ENCODE data around the gene TRPT1.

Gene TRPT1

GRCh38 chr11:64204464-64204989 is 21.5 kb downstream of the TRPT1 start:
- Histone ChIP-seq H3K9ac (ENCODE audit: low read length in 5 of 5) (no peak overlapping the region), H3K9me3 (ENCODE audit: control insufficient read depth in 5 of 5, low read length in 5 of 5) (no peaks in the 10 kb centered on the region), H3K4me3 (ENCODE audit: low read depth in 1 of 5, low read length in 5 of 5) (no peak overlapping the region), H3K27ac (ENCODE audit: low read depth, low read length) (no peak overlapping the region), H3K4me1 (ENCODE audit: control insufficient read depth in 5 of 5, insufficient read depth in 5 of 5, low read length in 5 of 5) (peaks cover 0 to 47% (median 32%) of the 10 kb centered on the region in 5 donors), H3K36me3 (ENCODE audit: control insufficient read depth in 5 of 5, insufficient read depth in 5 of 5, low read length in 5 of 5) (peaks cover 3 to 55% (median 45%) of the 10 kb centered on the region in 5 donors), H3K27me3 (ENCODE audit: control insufficient read depth in 5 of 5, insufficient read depth in 4 of 5, low read length in 5 of 5) (no peaks in the 10 kb centered on the region)

DNA sequence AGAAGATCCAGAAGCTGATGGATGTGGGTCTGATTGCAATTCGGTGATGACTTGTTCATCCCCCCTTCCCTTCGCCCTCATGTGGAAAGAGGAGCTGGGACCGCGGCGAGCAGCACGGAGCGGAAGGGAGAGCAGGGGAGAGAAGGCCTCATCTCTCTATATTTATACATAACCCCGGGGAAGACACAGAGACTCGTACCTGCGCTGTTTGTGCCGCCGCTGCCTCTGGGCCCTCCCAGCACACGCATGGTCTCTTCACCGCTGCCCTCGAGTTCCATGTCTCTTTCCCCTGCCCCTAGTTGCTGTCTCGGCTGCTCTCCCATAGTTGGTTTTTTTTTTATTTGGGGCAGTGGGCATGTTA is 21.9 kb downstream of the TRPT1 start:
- H3K4me3 ChIP-seq (ENCODE audit: low read depth in 1 of 5, low read length in 5 of 5) = no peak overlapping the region
- H3K4me1 ChIP-seq (ENCODE audit: control insufficient read depth in 5 of 5, insufficient read depth in 5 of 5, low read length in 5 of 5) = peaks cover 0 to 44% (median 32%) of the 10 kb centered on the region in 5 donors
- peaks cover 3 to 56% (median 46%) of the 10 kb centered on the region in 5 donors for H3K36me3 ChIP-seq (ENCODE audit: control insufficient read depth in 5 of 5, insufficient read depth in 5 of 5, low read length in 5 of 5)
- no peaks in the 10 kb centered on the region for H3K27me3 ChIP-seq (ENCODE audit: control insufficient read depth in 5 of 5, insufficient read depth in 4 of 5, low read length in 5 of 5)
- no peak overlapping the region for H3K9ac ChIP-seq (ENCODE audit: low read length in 5 of 5)
- no peaks in the 10 kb centered on the region for H3K9me3 ChIP-seq (ENCODE audit: control insufficient read depth in 5 of 5, low read length in 5 of 5)
- H3K27ac ChIP-seq (ENCODE audit: low read depth, low read length) = no peak overlapping the region

- Histone ChIP-seq H3K4me3 (ENCODE audit: low read depth in 1 of 5, low read length in 5 of 5) (no peak overlapping the region), H3K36me3 (ENCODE audit: control insufficient read depth in 5 of 5, insufficient read depth in 5 of 5, low read length in 5 of 5) (peaks cover 3 to 60% (median 48%) of the 10 kb centered on the region in 5 donors), H3K27ac (ENCODE audit: low read depth, low read length) (no peak overlapping the region)
These were observed 22.4 kb downstream of the TRPT1 start for GRCh38 chr11:64203421-64204079.

GRCh38 chr11:64202992-64203391 is 23.0 kb downstream of the TRPT1 start:
- no peak overlapping the region for H3K4me3 ChIP-seq (ENCODE audit: low read depth in 1 of 5, low read length in 5 of 5)
- H3K27ac ChIP-seq (ENCODE audit: low read depth, low read length) = no peak overlapping the region
- H3K9ac ChIP-seq (ENCODE audit: low read length in 5 of 5) = no peak overlapping the region
- H3K27me3 ChIP-seq (ENCODE audit: control insufficient read depth in 5 of 5, insufficient read depth in 4 of 5, low read length in 5 of 5) = no peaks in the 10 kb centered on the region
- no peaks in the 10 kb centered on the region for H3K9me3 ChIP-seq (ENCODE audit: control insufficient read depth in 5 of 5, low read length in 5 of 5)
- peaks cover 4 to 65% (median 53%) of the 10 kb centered on the region in 5 donors for H3K36me3 ChIP-seq (ENCODE audit: control insufficient read depth in 5 of 5, insufficient read depth in 5 of 5, low read length in 5 of 5)
- peaks cover 0 to 33% (median 26%) of the 10 kb centered on the region in 5 donors for H3K4me1 ChIP-seq (ENCODE audit: control insufficient read depth in 5 of 5, insufficient read depth in 5 of 5, low read length in 5 of 5)

More at GRCh38 chr11:64203421-64204079, 22.4 kb downstream of the TRPT1 start:
- Histone ChIP-seq H3K9ac (ENCODE audit: low read length in 5 of 5) (no peak overlapping the region), H3K9me3 (ENCODE audit: control insufficient read depth in 5 of 5, low read length in 5 of 5) (no peaks in the 10 kb centered on the region), H3K4me1 (ENCODE audit: control insufficient read depth in 5 of 5, insufficient read depth in 5 of 5, low read length in 5 of 5) (peaks cover 0 to 39% (median 31%) of the 10 kb centered on the region in 5 donors), H3K27me3 (ENCODE audit: control insufficient read depth in 5 of 5, insufficient read depth in 4 of 5, low read length in 5 of 5) (no peaks in the 10 kb centered on the region)

DNA sequence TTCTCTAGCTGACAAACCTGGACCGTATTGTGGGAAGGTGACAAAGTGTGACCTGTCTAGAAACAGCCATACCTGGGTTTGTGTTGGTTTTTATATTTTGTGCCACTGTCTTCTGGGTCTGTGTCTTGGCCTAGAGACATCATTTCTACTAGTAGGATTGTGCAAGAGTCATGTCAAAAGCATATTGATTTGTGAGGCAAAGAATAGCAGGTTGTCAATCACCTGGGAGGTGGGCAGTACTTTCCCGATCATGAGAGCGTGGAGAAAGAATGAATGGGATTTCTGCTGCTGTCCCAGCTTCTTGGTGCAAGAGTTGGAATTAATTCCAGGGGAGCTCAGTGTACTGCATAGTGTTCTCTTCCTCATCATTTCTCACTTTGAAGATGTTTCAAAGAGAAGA is 24.4 kb downstream of the TRPT1 start:
- Histone ChIP-seq H3K4me1 (ENCODE audit: control insufficient read depth in 5 of 5, insufficient read depth in 5 of 5, low read length in 5 of 5) (peaks cover 0 to 19% (median 16%) of the 10 kb centered on the region in 5 donors), H3K36me3 (ENCODE audit: control insufficient read depth in 5 of 5, insufficient read depth in 5 of 5, low read length in 5 of 5) (peaks cover 10 to 80% (median 67%) of the 10 kb centered on the region in 5 donors)

DNA sequence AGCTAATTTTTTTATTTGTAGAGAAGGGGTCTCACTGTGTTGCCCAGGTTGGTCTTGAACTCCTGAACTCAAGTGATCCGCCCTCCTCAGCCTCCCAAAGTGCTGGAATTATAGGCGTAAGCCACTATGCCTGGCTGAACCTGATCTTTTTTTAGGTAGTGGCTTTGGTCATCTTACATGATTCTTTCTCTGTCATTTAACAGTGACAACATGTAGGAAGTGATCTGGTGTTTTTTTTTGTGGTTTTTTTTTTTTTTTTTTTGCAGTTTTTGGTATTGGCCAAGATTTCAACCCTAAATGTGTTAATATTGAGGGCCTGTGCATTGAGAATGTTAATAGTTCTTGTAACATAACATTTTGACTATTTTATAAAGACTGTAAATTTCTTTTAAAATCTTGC is 27.5 kb downstream of the TRPT1 start:
- Histone ChIP-seq H3K9ac (ENCODE audit: low read length in 5 of 5) (no peak overlapping the region), H3K27me3 (ENCODE audit: control insufficient read depth in 5 of 5, insufficient read depth in 4 of 5, low read length in 5 of 5) (no peaks in the 10 kb centered on the region), H3K9me3 (ENCODE audit: control insufficient read depth in 5 of 5, low read length in 5 of 5) (no peaks in the 10 kb centered on the region), H3K4me1 (ENCODE audit: control insufficient read depth in 5 of 5, insufficient read depth in 5 of 5, low read length in 5 of 5) (no peaks in the 10 kb centered on the region), H3K4me3 (ENCODE audit: low read depth in 1 of 5, low read length in 5 of 5) (no peak overlapping the region), H3K27ac (ENCODE audit: low read depth, low read length) (no peak overlapping the region), H3K36me3 (ENCODE audit: control insufficient read depth in 5 of 5, insufficient read depth in 5 of 5, low read length in 5 of 5) (peaks cover 21 to 94% (median 87%) of the 10 kb centered on the region in 5 donors)

More for the DNA sequence above, 24.4 kb downstream of the TRPT1 start:
- Histone ChIP-seq H3K27me3 (ENCODE audit: control insufficient read depth in 5 of 5, insufficient read depth in 4 of 5, low read length in 5 of 5) (no peaks in the 10 kb centered on the region), H3K4me3 (ENCODE audit: low read depth in 1 of 5, low read length in 5 of 5) (no peak overlapping the region), H3K9ac (ENCODE audit: low read length in 5 of 5) (no peak overlapping the region), H3K9me3 (ENCODE audit: control insufficient read depth in 5 of 5, low read length in 5 of 5) (no peaks in the 10 kb centered on the region), H3K27ac (ENCODE audit: low read depth, low read length) (no peak overlapping the region)

DNA sequence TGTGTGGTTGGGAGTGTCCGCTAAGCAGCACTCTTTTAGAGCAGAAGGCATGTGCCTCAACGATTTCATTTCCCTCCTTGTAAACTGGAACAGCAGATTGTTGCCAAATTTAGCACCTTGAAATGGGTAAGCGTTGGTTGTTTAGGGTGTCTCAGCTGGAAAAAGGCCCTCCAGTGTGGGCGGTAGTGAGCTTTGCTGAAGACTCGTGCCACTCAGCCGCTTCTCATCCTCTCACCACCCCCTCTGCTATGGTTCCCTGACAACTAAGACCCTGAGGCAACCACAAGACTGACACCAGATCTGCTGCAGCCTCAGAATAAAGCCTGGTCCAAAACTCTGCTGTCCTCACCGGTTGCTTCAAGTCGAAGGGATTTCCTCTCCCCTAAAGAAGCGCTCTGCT is 29.4 kb downstream of the TRPT1 start:
- Histone ChIP-seq H3K9me3 (ENCODE audit: control insufficient read depth in 5 of 5, low read length in 5 of 5) (no peaks in the 10 kb centered on the region), H3K36me3 (ENCODE audit: control insufficient read depth in 5 of 5, insufficient read depth in 5 of 5, low read length in 5 of 5) (peaks cover 18 to 90% (median 82%) of the 10 kb centered on the region in 5 donors), H3K27ac (ENCODE audit: low read depth, low read length) (no peak overlapping the region), H3K4me3 (ENCODE audit: low read depth in 1 of 5, low read length in 5 of 5) (no peak overlapping the region), H3K9ac (ENCODE audit: low read length in 5 of 5) (no peak overlapping the region), H3K4me1 (ENCODE audit: control insufficient read depth in 5 of 5, insufficient read depth in 5 of 5, low read length in 5 of 5) (no peaks in the 10 kb centered on the region), H3K27me3 (ENCODE audit: control insufficient read depth in 5 of 5, insufficient read depth in 4 of 5, low read length in 5 of 5) (no peaks in the 10 kb centered on the region)

DNA sequence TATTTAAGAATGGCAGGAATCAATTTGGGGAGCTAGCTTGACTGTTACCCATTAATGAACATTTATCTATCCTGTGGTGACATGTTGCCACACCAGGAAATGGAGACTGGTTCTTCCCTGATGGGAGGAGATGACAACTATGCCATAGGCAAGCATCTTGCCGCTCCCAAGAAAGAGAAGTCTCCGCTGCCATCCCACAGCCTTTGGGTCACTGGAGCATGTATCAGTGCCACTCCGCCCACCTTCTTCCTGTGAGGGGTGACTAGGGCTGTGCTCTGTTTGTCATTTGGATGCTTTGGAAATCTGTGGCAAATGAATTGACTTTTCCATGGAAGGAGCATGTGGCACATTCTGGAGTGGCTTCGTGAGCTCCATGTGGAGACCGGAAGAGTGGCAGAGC is 33.6 kb downstream of the TRPT1 start:
- Histone ChIP-seq H3K27me3 (ENCODE audit: control insufficient read depth in 5 of 5, insufficient read depth in 4 of 5, low read length in 5 of 5) (no peaks in the 10 kb centered on the region), H3K36me3 (ENCODE audit: control insufficient read depth in 5 of 5, insufficient read depth in 5 of 5, low read length in 5 of 5) (peaks cover 16 to 56% (median 51%) of the 10 kb centered on the region in 5 donors)

GRCh38 chr11:64186492-64187165 is 39.4 kb downstream of the TRPT1 start:
- Histone ChIP-seq H3K36me3 (ENCODE audit: control insufficient read depth in 5 of 5, insufficient read depth in 5 of 5, low read length in 5 of 5) (peaks cover 0 to 4% (median 0%) of the 10 kb centered on the region in 5 donors), H3K27me3 (ENCODE audit: control insufficient read depth in 5 of 5, insufficient read depth in 4 of 5, low read length in 5 of 5) (peaks cover 0 to 2% (median 0%) of the 10 kb centered on the region in 5 donors), H3K4me3 (ENCODE audit: low read depth in 1 of 5, low read length in 5 of 5) (no peak overlapping the region), H3K27ac (ENCODE audit: low read depth, low read length) (no peak overlapping the region), H3K9me3 (ENCODE audit: control insufficient read depth in 5 of 5, low read length in 5 of 5) (no peaks in the 10 kb centered on the region), H3K9ac (ENCODE audit: low read length in 5 of 5) (peak overlapping the region in 1 of 5 donors; percentile 24), H3K4me1 (ENCODE audit: control insufficient read depth in 5 of 5, insufficient read depth in 5 of 5, low read length in 5 of 5) (peaks cover 6 to 35% (median 28%) of the 10 kb centered on the region in 5 donors)

More for the DNA sequence above, 33.6 kb downstream of the TRPT1 start:
- no peaks in the 10 kb centered on the region for H3K9me3 ChIP-seq (ENCODE audit: control insufficient read depth in 5 of 5, low read length in 5 of 5)
- H3K9ac ChIP-seq (ENCODE audit: low read length in 5 of 5) = no peak overlapping the region
- H3K27ac ChIP-seq (ENCODE audit: low read depth, low read length) = no peak overlapping the region
- H3K4me1 ChIP-seq (ENCODE audit: control insufficient read depth in 5 of 5, insufficient read depth in 5 of 5, low read length in 5 of 5) = peaks cover 0 to 7% (median 7%) of the 10 kb centered on the region in 5 donors
- H3K4me3 ChIP-seq (ENCODE audit: low read depth in 1 of 5, low read length in 5 of 5) = no peak overlapping the region
